Muscle of leg (tissue), 11 donors: ENCODE results near the gene PDIK1L. TPM values are rescaled to one million over a fixed set of nuclear protein-coding genes. Genes with fewer than 3 reads are reported as not detected.

Source experiments
- DNase-seq: peaks from one replicate; pipeline ENCODE4 v3.0.0; 2013
- H3K27ac ChIP-seq: one replicate; pipeline ENCODE4 v1.5.1; 2013; ENCODE audit warnings: mild to moderate bottlenecking, low read length, control low read depth
- H3K27me3 ChIP-seq: one replicate; pipeline ENCODE4 v1.6.1; 2013; ENCODE audit warnings: low read length; ENCODE audit not compliant: control insufficient read depth, insufficient read depth
- H3K36me3 ChIP-seq: one replicate; pipeline ENCODE4 v1.6.1; 2013; ENCODE audit warnings: low read length; ENCODE audit not compliant: control insufficient read depth, insufficient read depth
- H3K4me1 ChIP-seq: one replicate; pipeline ENCODE4 v1.6.1; 2013; ENCODE audit warnings: low read length; ENCODE audit not compliant: control insufficient read depth, insufficient read depth
- H3K4me3 ChIP-seq: one replicate; pipeline ENCODE4 v1.5.1; 2013; ENCODE audit warnings: low read length, control low read depth
- H3K9me3 ChIP-seq: replicated peaks from 2 replicates; pipeline ENCODE4 v1.6.1; 2013; ENCODE audit warnings: low read depth, low read length; ENCODE audit not compliant: control insufficient read depth
- WGBS: methylation state at CpG from one replicate; pipeline ENCODE4 v1.1.5; 2013; ENCODE audit warnings: missing lambda C conversion rate; ENCODE audit not compliant: insufficient coverage; 5-methylcytosine and 5-hydroxymethylcytosine counted together
- polyA plus RNA-seq, 8 donors: library from polyadenylated mRNA; unstranded; fragments of 120-200 nt; gene quantifications; one replicate each; pipeline versions ENCODE4 v1.2.1 to v1.2.3, GENCODE V29; 2013; ENCODE audit warnings: inconsistent platforms in 1 of 8, low replicate concordance in 1 of 8; ENCODE audit not compliant: insufficient read length in 8 of 8, insufficient read depth in 1 of 8
- total RNA-seq: library from RNA; stranded (reverse); fragments of 120-200 nt; gene quantifications from one replicate; pipeline ENCODE4 v1.2.4, GENCODE V29; 2013

The PDIK1L gene
- total and polyA plus RNA-seq, 9 donors, result 5.7 to 9.1 (median 6.6) TPM

GRCh38 chr1:26129778-26130177, 18.2 kb downstream of the PDIK1L start:
- no peak overlapping the region for H3K4me3 ChIP-seq
- DNase-seq, result no peak
- peaks cover 2% of the 10 kb centered on the region for H3K4me1 ChIP-seq
- H3K9me3 ChIP-seq, result no peaks in the 10 kb centered on the region
- H3K36me3 ChIP-seq, result no peaks in the 10 kb centered on the region
- H3K27ac ChIP-seq, result no peak overlapping the region
- 92% methylated on average over 2 of the region's 4 CpGs for WGBS
- H3K27me3 ChIP-seq, result no peaks in the 10 kb centered on the region

- H3K36me3 ChIP-seq, result no peaks in the 10 kb centered on the region
- H3K4me1 ChIP-seq, result peaks cover 2% of the 10 kb centered on the region
- H3K9me3 ChIP-seq, result no peaks in the 10 kb centered on the region
- H3K27me3 ChIP-seq, result no peaks in the 10 kb centered on the region
- H3K4me3 ChIP-seq, result no peak overlapping the region
- 67% methylated on average over 1 of the region's 1 CpG for WGBS
- DNase-seq, result no peak
- H3K27ac ChIP-seq, result no peak overlapping the region
Observed at GRCh38 chr1:26130695-26131094, 19.1 kb downstream of the PDIK1L start.

GRCh38 chr1:26132128-26132833, 20.7 kb downstream of the PDIK1L start:
- Histone ChIP-seq H3K27ac (no peak overlapping the region), H3K4me1 (peaks cover 2% of the 10 kb centered on the region), H3K9me3 (no peaks in the 10 kb centered on the region), H3K4me3 (no peak overlapping the region), H3K36me3 (no peaks in the 10 kb centered on the region), H3K27me3 (no peaks in the 10 kb centered on the region)
- 90% methylated on average over 2 of the region's 5 CpGs for WGBS
- no peak for DNase-seq

GRCh38 chr1:26132834-26133167, 21.2 kb downstream of the PDIK1L start:
- Histone ChIP-seq H3K9me3 (no peaks in the 10 kb centered on the region), H3K36me3 (no peaks in the 10 kb centered on the region), H3K4me1 (peaks cover 2% of the 10 kb centered on the region), H3K4me3 (no peak overlapping the region), H3K27me3 (no peaks in the 10 kb centered on the region), H3K27ac (no peak overlapping the region)
- no CpG with 5 or more reads among the region's 2 CpGs for WGBS
- DNase-seq, result no peak

- Histone ChIP-seq H3K27ac (no peak overlapping the region), H3K4me3 (no peak overlapping the region), H3K27me3 (no peaks in the 10 kb centered on the region), H3K9me3 (no peaks in the 10 kb centered on the region), H3K4me1 (no peaks in the 10 kb centered on the region), H3K36me3 (no peaks in the 10 kb centered on the region)
- no peak for DNase-seq
- WGBS, result no CpG with 5 or more reads among the region's 3 CpGs
Observed at GRCh38 chr1:26134466-26134865, 22.8 kb downstream of the PDIK1L start.

GRCh38 chr1:26138974-26139558, 27.4 kb downstream of the PDIK1L start:
- no CpG with 5 or more reads among the region's 3 CpGs for WGBS
- Histone ChIP-seq H3K9me3 (no peaks in the 10 kb centered on the region), H3K27me3 (no peaks in the 10 kb centered on the region), H3K36me3 (no peaks in the 10 kb centered on the region), H3K4me3 (no peak overlapping the region), H3K4me1 (no peaks in the 10 kb centered on the region), H3K27ac (no peak overlapping the region)
- no peak for DNase-seq

GRCh38 chr1:26142159-26142558, 30.5 kb downstream of the PDIK1L start:
- Histone ChIP-seq H3K4me3 (no peak overlapping the region), H3K27ac (no peak overlapping the region), H3K27me3 (peaks cover 8% of the 10 kb centered on the region), H3K36me3 (no peaks in the 10 kb centered on the region), H3K9me3 (no peaks in the 10 kb centered on the region), H3K4me1 (peaks cover 5% of the 10 kb centered on the region)
- WGBS, result no CpG with 5 or more reads among the region's 8 CpGs
- DNase-seq, result no peak

- Histone ChIP-seq H3K9me3 (no peaks in the 10 kb centered on the region), H3K4me3 (no peak overlapping the region), H3K27me3 (peaks cover 8% of the 10 kb centered on the region), H3K36me3 (no peaks in the 10 kb centered on the region), H3K27ac (no peak overlapping the region), H3K4me1 (peaks cover 5% of the 10 kb centered on the region)
- WGBS, result 24% methylated on average over 11 of the region's 19 CpGs
- peak; percentile 85 for DNase-seq
Observed at GRCh38 chr1:26145041-26145959, 33.7 kb downstream of the PDIK1L start.

GRCh38 chr1:26145960-26146294, 34.3 kb downstream of the PDIK1L start:
- H3K4me3 ChIP-seq, result no peak overlapping the region
- peaks cover 10% of the 10 kb centered on the region for H3K27me3 ChIP-seq
- no peak for DNase-seq
- H3K4me1 ChIP-seq, result peaks cover 5% of the 10 kb centered on the region
- 63% methylated on average over 5 of the region's 6 CpGs for WGBS
- no peak overlapping the region for H3K27ac ChIP-seq
- H3K36me3 ChIP-seq, result no peaks in the 10 kb centered on the region
- H3K9me3 ChIP-seq, result no peaks in the 10 kb centered on the region

GRCh38 chr1:26148887-26149286, 37.3 kb downstream of the PDIK1L start:
- Histone ChIP-seq H3K36me3 (no peaks in the 10 kb centered on the region), H3K27ac (no peak overlapping the region), H3K9me3 (no peaks in the 10 kb centered on the region), H3K27me3 (peaks cover 13% of the 10 kb centered on the region), H3K4me3 (no peak overlapping the region), H3K4me1 (peaks cover 5% of the 10 kb centered on the region)
- no peak for DNase-seq
